ENCODE results near the gene FUT7.

Gene FUT7

GRCh38 chr9:137031904-137032640 lies at the start of gene FUT7:
Gene FUT7, minus strand, starts transcription at chr9:137032088. Its CDS starts 97 bp downstream, at chr9:137031991.
- DNase-seq (ENCODE audit: low read depth in 2 of 2, low spot score in 1 of 2): no peak

GRCh38 chr9:137080260-137081122 lies 48.6 kb upstream of the FUT7 start:
- DNase-seq (ENCODE audit: low read depth in 2 of 2, low spot score in 1 of 2): no peak

DNA sequence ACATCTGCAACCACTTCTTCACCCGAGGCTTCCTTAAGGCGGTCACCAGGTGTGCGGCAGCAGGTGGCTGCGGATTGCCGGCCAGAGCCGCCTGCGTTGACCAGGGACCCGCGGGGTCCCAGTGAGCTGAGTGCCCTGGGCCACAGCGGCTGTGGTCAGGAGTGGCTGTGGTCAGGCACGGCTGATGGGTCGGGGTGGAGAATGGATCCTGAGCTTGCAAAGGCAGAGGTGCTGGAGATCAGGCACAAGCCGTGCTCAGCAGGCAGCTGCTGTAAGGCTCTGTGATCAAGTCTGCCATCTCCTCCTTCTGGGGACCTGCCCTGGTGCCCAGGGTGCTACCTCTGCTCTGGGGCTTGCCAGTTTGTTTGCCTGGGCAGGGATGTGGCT lies 47.5 kb upstream of the FUT7 start:
- DNase-seq (ENCODE audit: low read depth in 2 of 2, low spot score in 1 of 2): no peak

- no peak for DNase-seq (ENCODE audit: low read depth in 2 of 2, low spot score in 1 of 2)
Observed at GRCh38 chr9:137078701-137079400, 47.0 kb upstream of the FUT7 start.

- no peak for DNase-seq (ENCODE audit: low read depth in 2 of 2, low spot score in 1 of 2)
Observed at GRCh38 chr9:137077758-137078693, 46.1 kb upstream of the FUT7 start.

- no peak for DNase-seq (ENCODE audit: low read depth in 2 of 2, low spot score in 1 of 2)
Observed at GRCh38 chr9:137077010-137077747, 45.3 kb upstream of the FUT7 start, which contains the start of gene UAP1L1. Gene UAP1L1, plus strand, starts transcription at chr9:137077517. Its CDS starts 16 bp downstream, at chr9:137077533.

- no peak for DNase-seq (ENCODE audit: low read depth in 2 of 2, low spot score in 1 of 2)
Observed at GRCh38 chr9:137076636-137077009, 44.7 kb upstream of the FUT7 start.

DNA sequence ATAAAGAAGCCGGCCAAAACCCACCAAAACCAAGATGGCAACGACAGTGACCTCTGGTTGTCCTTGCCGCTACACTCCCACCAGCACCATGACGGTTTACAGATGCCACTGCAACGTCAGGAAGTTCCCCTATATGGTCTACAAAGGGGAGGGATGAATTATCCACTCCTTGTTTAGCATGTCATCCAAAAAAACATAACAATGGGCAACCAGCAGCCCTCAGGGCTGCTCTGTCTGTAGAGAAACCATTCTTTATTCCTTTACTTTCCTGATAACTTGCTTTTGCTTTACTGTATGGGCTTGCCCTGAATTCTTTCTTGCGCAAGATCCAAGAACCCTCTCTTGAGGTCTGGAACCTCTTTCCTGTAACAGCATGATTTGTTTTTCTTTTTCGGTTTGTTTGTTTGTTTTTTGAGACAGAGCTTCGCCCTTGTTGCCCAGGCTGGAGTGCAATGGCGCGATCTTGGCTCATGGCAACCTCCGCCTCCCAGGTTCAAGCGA lies 43.4 kb upstream of the FUT7 start:
- DNase-seq (ENCODE audit: low read depth in 2 of 2, low spot score in 1 of 2): no peak

GRCh38 chr9:137074657-137075274 lies 42.9 kb upstream of the FUT7 start:
- no peak for DNase-seq (ENCODE audit: low read depth in 2 of 2, low spot score in 1 of 2)

- no peak for DNase-seq (ENCODE audit: low read depth in 2 of 2, low spot score in 1 of 2)
Observed at GRCh38 chr9:137073992-137074399, 42.1 kb upstream of the FUT7 start.

DNA sequence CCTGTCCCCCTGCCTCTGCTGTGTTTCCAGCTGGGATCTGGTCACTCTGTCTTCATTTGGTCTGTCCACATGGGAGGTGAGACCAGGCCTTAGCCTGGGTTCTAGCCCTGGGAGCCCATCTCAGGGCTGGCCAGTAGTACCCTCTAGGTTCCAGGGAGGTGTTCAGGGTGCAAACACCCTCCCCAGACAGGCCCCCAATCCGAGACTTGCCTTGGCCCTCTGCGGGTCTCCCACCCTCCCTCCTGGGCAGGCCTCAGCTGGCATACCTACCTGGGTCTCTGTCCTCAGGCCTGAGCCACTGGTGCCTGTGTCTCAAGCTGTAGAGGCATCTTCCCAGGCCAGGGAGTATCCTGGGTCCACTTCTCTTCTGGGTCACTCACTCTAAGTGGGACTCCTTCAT lies 39.4 kb upstream of the FUT7 start:
- DNase-seq (ENCODE audit: low read depth in 2 of 2, low spot score in 1 of 2): no peak

DNA sequence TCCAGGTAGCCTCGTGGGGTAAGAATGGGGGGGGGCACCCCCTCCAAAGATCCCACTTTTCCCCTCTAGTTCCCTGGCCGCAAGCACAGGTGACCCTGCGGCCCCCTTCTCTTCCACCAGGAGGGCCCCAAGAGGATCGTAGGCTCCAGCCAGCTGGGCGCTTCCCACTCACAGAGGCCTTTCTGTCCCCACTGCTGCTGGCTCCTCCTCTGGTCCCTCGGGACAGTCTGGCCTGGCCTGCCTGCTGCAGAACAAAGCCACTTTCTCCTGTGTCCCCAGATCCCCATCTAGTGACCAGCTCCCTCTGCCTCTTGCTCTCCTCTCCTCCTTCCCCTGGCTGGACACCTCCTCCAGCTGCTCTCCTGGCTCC lies 39.0 kb upstream of the FUT7 start:
- DNase-seq (ENCODE audit: low read depth in 2 of 2, low spot score in 1 of 2): no peak

DNA sequence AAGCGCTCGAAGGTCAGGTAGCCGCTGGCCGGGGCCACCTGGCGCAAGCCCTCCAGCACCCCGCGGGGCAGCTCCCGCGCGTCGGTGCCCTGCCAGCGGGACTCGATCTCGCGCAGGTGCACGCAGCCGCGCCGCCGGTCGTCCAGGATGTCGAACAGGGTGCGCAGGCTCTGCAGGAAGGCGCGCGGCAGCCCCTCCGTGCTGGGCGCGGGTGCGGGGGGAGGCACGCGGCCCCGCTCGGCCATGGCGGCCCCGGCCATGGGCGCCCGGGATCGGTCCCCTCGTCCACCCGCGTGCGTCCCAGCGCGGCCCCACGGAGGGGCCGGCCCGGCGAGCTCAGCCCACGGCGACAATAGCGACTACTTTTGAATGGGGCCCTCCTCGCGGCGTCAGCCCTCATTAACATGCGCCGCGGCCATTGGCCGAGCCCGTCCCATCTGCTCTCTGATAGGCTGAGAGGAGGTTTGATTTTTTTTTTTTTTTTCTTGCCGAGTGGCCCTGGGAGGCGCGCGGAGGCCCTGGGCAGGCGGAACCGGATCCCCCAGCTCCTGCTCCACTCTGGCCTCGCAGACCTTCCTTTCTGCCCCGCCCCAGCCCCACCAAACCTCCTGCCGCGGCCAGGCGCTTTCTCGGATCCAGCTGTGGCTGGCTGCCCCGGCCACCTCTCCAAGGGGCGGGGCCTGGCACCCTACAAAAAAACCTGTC lies 38.5 kb upstream of the FUT7 start, which contains the start of gene SAPCD2:
Gene SAPCD2, minus strand, starts transcription at position 357 of the 705 bp plus-strand sequence. Its CDS starts 97 bp downstream, at position 260.
- DNase-seq (ENCODE audit: low read depth in 2 of 2, low spot score in 1 of 2): peak; percentile 52 to 71

DNA sequence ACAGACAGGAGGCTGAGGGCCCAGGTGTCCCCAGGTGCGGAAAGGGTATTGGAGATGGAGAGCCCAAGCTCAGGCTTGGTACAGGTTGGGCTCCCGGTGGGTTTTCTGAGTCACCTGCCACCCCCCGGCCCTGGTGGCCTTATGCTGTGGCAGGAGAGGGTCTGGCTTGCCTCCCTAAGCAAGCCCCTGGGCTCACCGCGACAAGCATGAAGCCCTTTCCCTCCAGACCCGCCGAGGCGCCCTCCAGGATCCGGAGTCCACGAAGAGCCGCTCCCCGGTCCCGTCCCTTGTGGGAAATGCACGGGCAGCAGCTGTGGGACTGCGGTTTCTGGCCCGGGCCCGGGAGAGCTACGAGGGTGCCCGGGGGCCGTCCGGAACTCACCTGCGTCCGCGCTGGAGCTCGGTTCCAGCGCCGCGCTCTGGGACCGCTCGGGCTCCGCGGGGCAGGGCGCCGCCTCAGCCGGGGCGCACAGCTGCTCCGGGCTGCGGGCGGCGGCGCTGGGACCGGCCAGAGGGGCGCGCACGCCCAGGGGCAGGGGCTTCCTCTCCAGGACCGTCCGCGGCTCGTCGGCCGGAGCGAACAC lies 37.7 kb upstream of the FUT7 start:
- DNase-seq (ENCODE audit: low read depth in 2 of 2, low spot score in 1 of 2): no peak

- DNase-seq (ENCODE audit: low read depth in 2 of 2, low spot score in 1 of 2): no peak
Observed at GRCh38 chr9:137068539-137069507, 36.9 kb upstream of the FUT7 start.

- DNase-seq (ENCODE audit: low read depth in 2 of 2, low spot score in 1 of 2): peak; percentile 52 to 66
Observed at GRCh38 chr9:137067860-137068538, 36.1 kb upstream of the FUT7 start.

Data from stimulated activated CD8-positive, alpha-beta memory T cell treated with anti-CD3 and anti-CD28 coated beads, Interleukin-4, amount 100 ng/mL, for 1 hour (primary cell).